Keratinocyte (primary cell): Measurements from ENCODE around the gene TSPYL1. TPM values are rescaled to one million over a fixed set of nuclear protein-coding genes. Genes with fewer than 3 reads are reported as not detected.
"Not testable (repeated sequence)": the region's sequence is repeated elsewhere in the genome, so short reads cannot be mapped to it uniquely, and the experiment has no call there.

Experiments
- DNase-seq: peaks from one replicate; pipeline ENCODE4 v3.0.0-alpha.2; 2011; ENCODE audit warnings: low read depth, missing footprints, low spot score
- FAIRE-seq: peaks from 2 replicates; lab custom pipeline; 2011; peaks lifted over from hg19 to GRCh38; lab: Jason Lieb, UNC
- H2AFZ ChIP-seq: 2 replicates; pipeline ENCODE4 v1.6.0; 2012; ENCODE audit warnings: low read length, control low read depth, inconsistent platforms; ENCODE audit not compliant: control insufficient read depth
- H3K27ac ChIP-seq: 2 replicates; pipeline ENCODE4 v1.5.1; 2011; ENCODE audit warnings: low read length; ENCODE audit not compliant: control insufficient read depth, insufficient read depth
- H3K27me3 ChIP-seq: 3 replicates; pipeline ENCODE4 v1.6.0; 2011; ENCODE audit warnings: low read length; ENCODE audit not compliant: control insufficient read depth, insufficient read depth; ENCODE audit errors: extremely low read depth
- H3K36me3 ChIP-seq, 2 experiments: 2 replicates in 1 of 2; 3 replicates in 1 of 2; pipeline ENCODE4 v1.5.1; 2011; ENCODE audit warnings: low read length in 2 of 2, mild to moderate bottlenecking in 1 of 2; ENCODE audit not compliant: control insufficient read depth in 2 of 2, insufficient read depth in 2 of 2; ENCODE audit errors: extremely low read depth in 1 of 2
- H3K4me1 ChIP-seq: 3 replicates; pipeline ENCODE4 v1.5.1; 2011; ENCODE audit warnings: low read length; ENCODE audit not compliant: control insufficient read depth, insufficient read depth; ENCODE audit errors: extremely low read depth
- H3K4me2 ChIP-seq: 3 replicates; pipeline ENCODE4 v1.6.0; 2011; ENCODE audit warnings: low read depth, low read length; ENCODE audit not compliant: control insufficient read depth, insufficient read depth; ENCODE audit errors: extremely low read depth
- H3K4me3 ChIP-seq, 3 experiments: fragments of 200-600 bp in 1 of 3; sonication (generic) in 1 of 3; 2 replicates in 2 of 3; 3 replicates in 1 of 3; pipeline ENCODE4 v1.5.1; 2011 to 2016; ENCODE audit warnings: low read length in 3 of 3, mild to moderate bottlenecking in 3 of 3, control low read depth in 2 of 3, inconsistent platforms in 1 of 3, low read depth in 1 of 3, mixed read lengths in 1 of 3, mixed run types in 1 of 3, moderate library complexity in 1 of 3; ENCODE audit not compliant: control insufficient read depth in 2 of 3, insufficient read depth in 2 of 3; ENCODE audit errors: extremely low read depth in 1 of 3
- H3K79me2 ChIP-seq: 2 replicates; pipeline ENCODE4 v1.6.0; 2012; ENCODE audit warnings: low read length; ENCODE audit not compliant: control insufficient read depth, insufficient read depth
- H3K9ac ChIP-seq: 3 replicates; pipeline ENCODE4 v1.6.0; 2011; ENCODE audit warnings: low read length; ENCODE audit not compliant: control insufficient read depth, insufficient read depth; ENCODE audit errors: extremely low read depth
- H3K9me1 ChIP-seq: 3 replicates; pipeline ENCODE4 v1.6.0; 2011; ENCODE audit warnings: low read length; ENCODE audit not compliant: control insufficient read depth, insufficient read depth; ENCODE audit errors: extremely low read depth
- H3K9me3 ChIP-seq: 2 replicates; pipeline ENCODE4 v1.5.1; 2012; ENCODE audit warnings: low read depth, low read length; ENCODE audit not compliant: control insufficient read depth
- H4K20me1 ChIP-seq: 3 replicates; pipeline ENCODE4 v1.6.0; 2011; ENCODE audit warnings: low read length; ENCODE audit not compliant: control insufficient read depth, insufficient read depth; ENCODE audit errors: extremely low read depth
- EZH2 ChIP-seq: IDR thresholded peaks from one replicate; pipeline ENCODE4 v1.6.1; 2012; ENCODE audit warnings: inconsistent platforms, mild to moderate bottlenecking, low read length, moderate library complexity
- dilution Hi-C: fragments of 300-500 bp; cut with MboI; formaldehyde crosslinking; loops from one replicate; pipeline ENCODE4 v1.7.0; 2020; ENCODE audit warnings: low sequenced_read_pairs; ENCODE audit not compliant: extremely low pct_ligation_motif_present
- polyA plus RNA-seq, 5 experiments: library from polyadenylated mRNA; depleted of rRNA in 3 of 5; stranded (reverse) in 3 of 5; stranded (forward) in 1 of 5; unstranded in 1 of 5; fragments of >200 nt; gene quantifications; 1 replicate in 1 of 5; 2 replicates in 3 of 5; 3 replicates in 1 of 5; pipeline versions ENCODE4 v1.2.1 to v1.2.3, GENCODE V29; 2011 to 2012; ENCODE audit warnings: missing spikeins in 2 of 5, low read depth in 1 of 5, low replicate concordance in 1 of 5
- TF ChIP-seq, protein P1 (sequence below), 3 experiments: IDR thresholded peaks in 1 of 3; conservative IDR thresholded peaks in 1 of 3; optimal IDR thresholded peaks in 1 of 3; 2 replicates in 2 of 3; 3 replicates in 1 of 3; pipeline versions ENCODE3 to v1.5.1; 2011; ENCODE audit warnings: low read length in 3 of 3, mild to moderate bottlenecking in 3 of 3, moderate library complexity in 2 of 3, control low read depth in 1 of 3, inconsistent platforms in 1 of 3; ENCODE audit not compliant: insufficient read depth in 2 of 3; ENCODE audit errors: extremely low read depth in 1 of 3

The TSPYL1 gene
- polyA plus RNA-seq, 1 donor (not counting 4 experiments of a cell fraction or from before 2014, with no cell fraction given): 75.6 TPM

DNA sequence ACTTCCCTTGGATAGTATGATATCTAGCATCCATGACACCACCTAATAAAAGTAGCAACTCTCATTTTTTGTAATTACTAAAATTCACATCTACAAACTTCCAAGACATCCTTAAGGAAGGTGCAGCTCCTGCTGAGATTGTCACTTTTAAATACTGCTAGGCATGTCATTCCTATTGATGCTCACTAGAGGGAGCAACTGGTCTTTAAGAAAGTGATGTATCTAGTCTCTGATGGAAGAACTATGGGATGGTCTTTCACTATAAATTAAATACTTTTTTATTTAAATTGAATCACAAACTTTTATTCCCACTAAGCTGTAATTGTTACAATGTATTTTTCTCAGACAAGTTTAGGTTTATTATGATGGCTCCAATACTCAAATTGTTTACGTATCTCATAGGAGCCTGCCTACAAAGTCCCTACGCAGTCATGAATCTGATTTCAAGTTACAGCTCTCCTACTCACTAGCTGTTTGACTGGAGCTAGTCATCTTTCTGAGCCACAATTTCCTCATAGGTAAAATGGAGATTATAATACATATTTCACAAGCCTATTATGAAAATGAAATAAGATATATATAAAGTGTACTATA, 8.1 kb upstream of the TSPYL1 start:
- Histone ChIP-seq H3K9ac (no peak overlapping the region), H3K79me2 (no peaks in the 10 kb centered on the region), H3K27me3 (no peaks in the 10 kb centered on the region), H3K9me3 (no peaks in the 10 kb centered on the region), H3K4me1 (peaks cover 4% of the 10 kb centered on the region), H4K20me1 (no peaks in the 10 kb centered on the region), H3K9me1 (no peaks in the 10 kb centered on the region), H3K4me3 (no peak overlapping the region), H3K36me3 (no peaks in the 10 kb centered on the region), H3K4me2 (no peak overlapping the region), H2AFZ (no peak overlapping the region), H3K27ac (no peak overlapping the region)
- FAIRE-seq (peak; percentile 89), DNase-seq (no peak)
- TF ChIP-seq EZH2: no peak
- TF ChIP-seq, protein P1, sequence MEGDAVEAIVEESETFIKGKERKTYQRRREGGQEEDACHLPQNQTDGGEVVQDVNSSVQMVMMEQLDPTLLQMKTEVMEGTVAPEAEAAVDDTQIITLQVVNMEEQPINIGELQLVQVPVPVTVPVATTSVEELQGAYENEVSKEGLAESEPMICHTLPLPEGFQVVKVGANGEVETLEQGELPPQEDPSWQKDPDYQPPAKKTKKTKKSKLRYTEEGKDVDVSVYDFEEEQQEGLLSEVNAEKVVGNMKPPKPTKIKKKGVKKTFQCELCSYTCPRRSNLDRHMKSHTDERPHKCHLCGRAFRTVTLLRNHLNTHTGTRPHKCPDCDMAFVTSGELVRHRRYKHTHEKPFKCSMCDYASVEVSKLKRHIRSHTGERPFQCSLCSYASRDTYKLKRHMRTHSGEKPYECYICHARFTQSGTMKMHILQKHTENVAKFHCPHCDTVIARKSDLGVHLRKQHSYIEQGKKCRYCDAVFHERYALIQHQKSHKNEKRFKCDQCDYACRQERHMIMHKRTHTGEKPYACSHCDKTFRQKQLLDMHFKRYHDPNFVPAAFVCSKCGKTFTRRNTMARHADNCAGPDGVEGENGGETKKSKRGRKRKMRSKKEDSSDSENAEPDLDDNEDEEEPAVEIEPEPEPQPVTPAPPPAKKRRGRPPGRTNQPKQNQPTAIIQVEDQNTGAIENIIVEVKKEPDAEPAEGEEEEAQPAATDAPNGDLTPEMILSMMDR (optimal IDR thresholded peaks at IDR 0.05 in 1 of 3, IDR thresholded peaks at IDR 0.05 in 1 of 3, conservative IDR thresholded peaks at IDR 0.05 in 1 of 3; ENCODE audit: extremely low read depth in 1 of 3, insufficient read depth in 2 of 3, low read length in 3 of 3): peak in 2 of 3 experiments; percentile 59 to 72
- dilution Hi-C loops: no loop called here

DNA sequence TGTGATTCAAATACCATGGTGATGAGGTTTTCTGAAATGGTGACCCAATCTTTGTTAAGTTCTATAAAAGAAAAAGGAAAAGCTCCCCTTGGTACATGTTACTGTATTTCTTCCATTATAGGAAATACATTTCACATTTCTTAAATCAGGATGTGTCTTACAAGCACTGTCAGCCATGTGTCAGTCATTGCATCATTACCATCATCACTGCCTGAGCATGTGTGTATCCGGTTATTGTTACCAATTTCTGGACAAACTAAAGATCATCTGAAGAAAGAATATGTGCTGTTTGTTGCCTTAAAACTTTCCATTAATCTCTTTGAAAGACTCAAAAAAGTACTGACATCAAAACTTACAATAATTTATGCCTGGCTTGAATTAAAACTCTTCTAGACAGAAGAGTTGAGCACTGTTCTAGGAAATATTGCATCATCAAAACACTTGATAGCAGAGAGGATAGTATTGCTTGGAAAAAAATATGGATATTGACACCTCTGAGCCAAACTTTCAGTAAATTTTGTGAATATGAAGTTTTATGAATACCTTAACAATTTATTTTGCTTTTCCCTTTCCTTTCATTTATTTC, 7.1 kb upstream of the TSPYL1 start:
- Histone ChIP-seq H3K36me3 (no peaks in the 10 kb centered on the region), H3K27me3 (no peaks in the 10 kb centered on the region), H3K79me2 (no peaks in the 10 kb centered on the region), H3K4me3 (no peak overlapping the region), H3K27ac (peak overlapping the region; percentile 6), H3K4me1 (peaks cover 4% of the 10 kb centered on the region), H3K9me1 (no peaks in the 10 kb centered on the region), H3K9me3 (no peaks in the 10 kb centered on the region), H4K20me1 (no peaks in the 10 kb centered on the region), H3K4me2 (no peak overlapping the region), H2AFZ (no peak overlapping the region), H3K9ac (no peak overlapping the region)
- dilution Hi-C loops: no loop called here
- TF ChIP-seq EZH2: no peak
- TF ChIP-seq, protein P1 (optimal IDR thresholded peaks at IDR 0.05 in 1 of 3, IDR thresholded peaks at IDR 0.05 in 1 of 3, conservative IDR thresholded peaks at IDR 0.05 in 1 of 3; ENCODE audit: extremely low read depth in 1 of 3, insufficient read depth in 2 of 3, low read length in 3 of 3): no peak
- DNase-seq (no peak), FAIRE-seq (no peak)

DNA sequence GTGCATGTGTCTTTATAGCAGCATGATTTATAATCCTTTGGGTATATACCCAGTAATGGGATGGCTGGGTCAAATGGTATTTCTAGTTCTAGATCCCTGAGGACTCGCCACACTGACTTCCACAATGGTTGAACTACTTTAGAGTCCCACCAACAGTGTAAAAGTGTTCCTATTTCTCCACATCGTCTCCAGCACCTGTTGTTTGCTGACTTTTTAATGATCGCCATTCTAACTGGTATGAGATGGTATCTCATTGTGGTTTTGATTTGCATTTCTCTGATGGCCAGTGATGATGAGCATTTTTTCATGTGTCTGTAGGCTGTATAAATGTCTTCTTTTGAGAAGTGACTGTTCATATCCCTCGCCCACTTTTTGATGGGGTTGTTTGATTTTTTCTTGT, 5.3 kb upstream of the TSPYL1 start:
- H3K9ac ChIP-seq, H3K4me2 ChIP-seq, DNase-seq, H3K27ac ChIP-seq, dilution Hi-C loops, H3K79me2 ChIP-seq, H3K36me3 ChIP-seq, H3K27me3 ChIP-seq, FAIRE-seq, H3K9me1 ChIP-seq, H2AFZ ChIP-seq, H3K4me3 ChIP-seq, H3K9me3 ChIP-seq, H4K20me1 ChIP-seq: not testable (repeated sequence)
- peaks cover 10% of the 10 kb centered on the region for H3K4me1 ChIP-seq
